NOMO-1 (cell line): ENCODE data around the gene SLC35G1.

Source experiments
- DNase-seq, 2 experiments: peaks; one replicate each; lab custom pipeline; 2025; ENCODE audit not compliant: unreplicated experiment in 2 of 2; lab: John Stamatoyannopoulos, UW

Gene SLC35G1

GRCh38 chr10:93876381-93876780, 17.4 kb upstream of the SLC35G1 start:
- no peak for DNase-seq

DNA sequence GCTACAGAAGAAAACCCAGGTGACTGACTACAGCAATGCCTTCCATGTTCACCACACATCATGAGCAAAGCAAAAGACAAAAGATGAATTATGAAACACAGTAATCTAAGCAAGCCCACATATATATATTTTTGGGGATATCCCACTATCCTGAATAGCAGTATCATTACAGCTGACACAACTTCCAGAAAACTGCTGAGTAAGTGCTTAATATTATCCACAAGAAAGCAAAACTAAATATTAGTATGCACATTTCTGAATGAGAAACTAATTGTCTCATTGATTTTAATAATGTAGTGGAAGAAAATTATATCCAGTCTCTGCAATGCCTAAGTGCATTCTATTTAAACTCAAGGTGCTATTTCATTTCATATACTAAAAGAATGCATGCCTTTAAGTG, 14.5 kb upstream of the SLC35G1 start:
- no peak for DNase-seq

GRCh38 chr10:93894516-93895378, 969 bp downstream of the SLC35G1 start:
- no peak for DNase-seq

DNA sequence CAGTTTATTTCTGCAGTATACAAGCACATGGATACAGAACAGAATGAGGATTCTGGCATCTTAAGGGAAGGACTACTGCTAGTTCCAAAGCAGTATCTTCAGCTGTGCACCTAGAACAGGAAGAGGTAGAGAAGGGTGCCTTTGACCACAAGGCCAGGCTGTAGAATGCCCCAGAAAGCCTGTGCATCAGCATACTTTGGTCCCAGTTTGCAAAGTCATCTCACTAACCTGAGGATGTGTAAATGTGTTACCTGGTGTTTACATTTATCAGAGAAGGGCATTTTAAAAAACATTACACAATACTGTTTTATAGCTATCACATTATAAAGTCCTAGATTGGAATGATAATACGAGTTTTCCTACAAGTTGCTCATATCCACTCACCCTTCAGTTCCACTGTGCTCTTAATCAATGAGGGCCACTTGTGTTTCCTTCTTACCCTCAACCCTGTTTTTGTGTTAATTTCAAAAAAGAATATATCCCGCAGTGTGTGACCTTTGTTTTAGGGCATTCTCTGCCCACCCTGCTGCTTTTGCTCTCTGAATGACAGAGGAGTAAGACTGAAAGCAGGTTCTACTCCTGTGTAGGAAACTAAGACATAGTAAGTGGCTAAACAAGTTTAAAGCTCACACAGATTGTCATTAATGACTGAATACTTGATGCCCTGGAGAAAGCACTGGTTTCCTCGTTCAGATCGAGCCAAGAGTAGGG, 3.4 kb downstream of the SLC35G1 start:
- no peak for DNase-seq

GRCh38 chr10:93899109-93899508, 5.3 kb downstream of the SLC35G1 start:
- DNase-seq: no peak

GRCh38 chr10:93903051-93903450, 9.3 kb downstream of the SLC35G1 start:
- no peak for DNase-seq

DNA sequence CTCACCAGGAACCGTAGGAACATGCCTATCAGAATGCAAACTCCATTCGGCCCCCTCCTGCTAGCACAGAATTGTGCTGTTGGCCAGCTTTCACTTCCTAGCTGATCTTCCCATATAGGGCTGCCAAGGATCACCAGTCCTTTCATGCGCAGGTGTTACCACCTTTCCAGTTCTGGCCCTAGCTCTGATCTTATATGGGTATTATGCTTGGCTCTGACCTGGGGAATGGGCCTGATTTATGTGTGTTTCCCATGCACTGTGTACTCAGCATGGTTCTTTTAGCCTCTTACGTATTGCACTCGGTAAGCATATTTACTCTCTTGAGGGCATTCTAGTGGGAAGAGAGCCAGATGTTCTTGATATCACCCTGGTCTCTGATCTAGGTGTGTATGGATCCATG, 11.1 kb downstream of the SLC35G1 start:
- DNase-seq: no peak

DNA sequence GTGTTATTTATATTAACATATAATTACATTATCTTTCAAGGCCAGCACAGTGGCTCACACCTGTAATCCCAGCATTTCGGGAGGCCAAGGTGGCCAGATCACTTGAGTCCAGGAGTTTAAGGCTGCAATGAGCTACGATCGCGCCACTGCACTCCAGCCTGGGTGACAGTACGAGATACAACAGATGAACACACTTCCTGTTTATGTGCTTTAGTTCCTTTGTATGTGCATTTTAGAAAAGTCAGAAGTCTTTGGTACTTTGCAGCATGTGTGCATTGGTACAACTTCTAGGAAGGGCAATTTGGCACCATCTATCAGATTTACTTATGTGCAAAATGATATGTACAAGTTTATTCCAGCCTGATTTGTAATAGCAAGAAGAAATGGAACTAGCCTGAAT, 13.3 kb downstream of the SLC35G1 start:
- no peak for DNase-seq

GRCh38 chr10:93911866-93912265, 18.1 kb downstream of the SLC35G1 start:
- DNase-seq: peak; percentile 9 to 48

DNA sequence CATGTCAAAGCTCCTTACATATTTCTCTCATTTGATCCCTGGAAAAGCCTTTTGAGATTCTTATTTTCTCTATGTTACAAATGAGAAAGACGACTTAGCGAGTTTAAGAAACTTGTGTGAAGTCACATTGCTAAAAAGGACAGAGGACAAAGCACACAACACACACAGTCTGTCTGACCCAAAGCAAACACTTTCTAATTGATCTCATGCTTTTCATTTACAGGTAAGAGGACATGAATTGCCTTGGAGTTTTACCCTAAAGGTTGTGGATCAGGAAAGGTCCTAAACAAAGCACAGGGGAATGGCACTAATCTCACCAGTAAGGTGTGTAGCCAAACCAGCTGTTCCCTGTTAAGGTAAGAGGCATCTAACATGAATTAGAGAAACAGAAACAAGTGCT, 18.7 kb downstream of the SLC35G1 start:
- no peak for DNase-seq

- DNase-seq: no peak
Measured at GRCh38 chr10:93913706-93914105, 19.9 kb downstream of the SLC35G1 start.

GRCh38 chr10:93915598-93915997, 21.8 kb downstream of the SLC35G1 start:
- DNase-seq: no peak

- peak in 1 of 2 experiments; percentile 5 for DNase-seq
Measured at GRCh38 chr10:93916257-93917063, 22.7 kb downstream of the SLC35G1 start.

- no peak for DNase-seq
Measured at GRCh38 chr10:93917064-93917391, 23.2 kb downstream of the SLC35G1 start.

- DNase-seq: no peak
Measured at GRCh38 chr10:93917821-93918220, 24.0 kb downstream of the SLC35G1 start.

DNA sequence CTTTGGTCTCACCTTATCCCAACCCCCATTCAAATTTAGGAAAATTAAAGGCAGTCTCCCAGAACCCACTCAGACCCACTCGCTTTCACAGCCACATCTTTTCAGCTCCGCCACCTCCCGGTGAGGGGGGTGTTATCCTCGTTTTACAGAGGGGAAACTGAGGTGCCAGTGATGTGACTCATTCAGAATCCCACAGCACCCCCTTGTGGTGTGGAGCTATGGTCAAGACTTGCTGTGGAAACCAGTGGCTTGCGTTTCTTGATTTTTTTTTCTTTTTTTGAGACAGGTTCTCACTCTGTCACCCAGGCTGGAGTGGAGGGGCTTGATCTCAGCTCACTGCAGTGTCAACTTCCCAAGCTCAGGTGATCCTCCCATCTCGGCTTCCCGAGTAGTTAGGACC, 27.6 kb downstream of the SLC35G1 start:
- DNase-seq: no peak

- DNase-seq: no peak
Measured at GRCh38 chr10:93926613-93927012, 32.8 kb downstream of the SLC35G1 start.

- no peak for DNase-seq
Measured at GRCh38 chr10:93938140-93938539, 44.4 kb downstream of the SLC35G1 start.

DNA sequence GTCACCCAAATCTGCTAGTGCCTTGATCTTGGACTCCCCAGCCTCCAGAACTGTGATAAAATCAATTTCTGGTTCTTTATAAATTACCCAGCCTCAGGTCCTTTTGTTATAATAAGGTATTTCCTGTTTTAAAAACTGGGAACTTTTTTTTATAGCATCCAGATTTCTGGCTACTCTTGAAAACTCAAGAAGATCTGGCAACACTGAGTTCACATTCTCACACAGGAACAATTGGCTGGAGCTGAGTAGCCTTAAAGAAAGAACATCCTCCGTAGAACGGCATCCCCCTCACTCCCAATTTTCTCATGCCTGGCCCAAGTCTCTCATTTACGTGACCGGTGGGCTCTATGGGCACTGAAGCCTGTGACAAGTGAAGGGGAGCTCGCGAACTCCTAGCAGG, 47.1 kb downstream of the SLC35G1 start:
- no peak for DNase-seq

GRCh38 chr10:93941606-93942005, 47.8 kb downstream of the SLC35G1 start:
- DNase-seq: no peak

DNA sequence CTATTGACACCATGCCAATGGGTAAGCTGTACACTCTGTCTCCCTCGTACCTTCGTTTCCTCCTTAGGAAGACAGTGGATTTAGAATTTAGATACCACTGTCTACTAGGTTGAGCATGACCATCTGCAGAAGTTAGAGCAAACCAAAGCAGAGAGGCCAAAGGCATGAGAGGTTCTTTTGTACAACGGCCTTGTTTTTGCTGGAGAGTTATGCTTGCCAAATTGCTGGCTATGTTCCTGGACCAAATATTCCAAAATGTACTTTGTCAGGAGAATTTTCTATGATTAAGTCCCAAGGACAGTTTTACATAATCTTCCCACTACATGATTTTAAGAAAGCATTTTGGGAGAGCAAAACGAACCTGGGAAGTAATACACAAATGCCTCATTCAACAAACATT, 52.0 kb downstream of the SLC35G1 start:
- no peak for DNase-seq
